ENCODE results near the gene TMC7. TPM values are rescaled to one million over a fixed set of nuclear protein-coding genes. Genes with fewer than 3 reads are reported as not detected.
"Not testable (repeated sequence)": the region's sequence is repeated elsewhere in the genome, so short reads cannot be mapped to it uniquely, and the experiment has no call there.

Gene TMC7
- 1.3 and 1.9 TPM in 2 replicates for total RNA-seq (2014; rRNA removed; shearing (Covaris generic))

DNA sequence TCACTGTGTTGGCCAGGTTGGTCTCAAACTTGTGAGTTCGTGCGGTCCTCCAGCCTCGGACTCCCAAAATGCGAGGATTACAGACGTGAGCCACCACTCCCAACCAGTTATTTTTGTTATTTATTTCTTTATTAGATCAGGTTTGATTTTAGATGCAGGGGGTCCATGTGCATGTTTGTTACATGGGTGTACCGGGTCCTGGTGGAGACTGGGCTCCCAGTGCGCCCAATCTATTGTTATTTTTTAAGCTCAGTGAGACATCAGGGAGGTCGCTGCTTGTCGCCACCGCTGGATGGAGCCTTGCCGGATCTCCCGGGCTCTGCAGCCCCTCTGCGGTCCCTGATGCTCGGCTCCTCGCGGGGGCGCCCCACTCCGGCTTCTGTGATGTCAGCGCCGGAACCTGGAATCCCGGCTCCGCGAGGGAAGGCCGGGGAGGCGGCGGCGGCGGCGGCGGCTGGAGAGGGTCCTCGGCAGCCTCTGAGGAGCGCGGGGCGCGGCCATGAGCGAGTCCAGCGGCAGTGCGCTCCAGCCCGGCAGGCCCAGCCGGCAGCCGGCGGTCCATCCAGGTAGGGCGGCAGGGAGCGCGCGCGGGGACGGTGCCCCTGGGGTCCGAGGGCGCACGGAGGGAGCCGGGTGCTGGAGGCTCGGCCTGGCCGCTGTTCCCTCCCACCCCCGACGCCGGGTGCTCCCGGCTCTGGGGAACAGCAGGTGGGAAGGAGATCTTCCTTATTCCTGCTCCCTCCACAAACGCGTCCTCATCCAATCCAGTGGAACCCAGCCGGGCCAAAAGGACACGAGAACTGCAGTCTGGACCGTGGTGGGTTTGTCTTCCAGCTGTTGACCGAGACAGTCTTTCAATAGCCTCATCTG is at the start of gene TMC7:
Gene TMC7, plus strand, starts transcription at position 370 of the 870 bp plus-strand sequence. Its CDS starts 130 bp downstream, at position 500.
- peak; percentile 93 for DNase-seq (ENCODE audit: low read depth)

DNA sequence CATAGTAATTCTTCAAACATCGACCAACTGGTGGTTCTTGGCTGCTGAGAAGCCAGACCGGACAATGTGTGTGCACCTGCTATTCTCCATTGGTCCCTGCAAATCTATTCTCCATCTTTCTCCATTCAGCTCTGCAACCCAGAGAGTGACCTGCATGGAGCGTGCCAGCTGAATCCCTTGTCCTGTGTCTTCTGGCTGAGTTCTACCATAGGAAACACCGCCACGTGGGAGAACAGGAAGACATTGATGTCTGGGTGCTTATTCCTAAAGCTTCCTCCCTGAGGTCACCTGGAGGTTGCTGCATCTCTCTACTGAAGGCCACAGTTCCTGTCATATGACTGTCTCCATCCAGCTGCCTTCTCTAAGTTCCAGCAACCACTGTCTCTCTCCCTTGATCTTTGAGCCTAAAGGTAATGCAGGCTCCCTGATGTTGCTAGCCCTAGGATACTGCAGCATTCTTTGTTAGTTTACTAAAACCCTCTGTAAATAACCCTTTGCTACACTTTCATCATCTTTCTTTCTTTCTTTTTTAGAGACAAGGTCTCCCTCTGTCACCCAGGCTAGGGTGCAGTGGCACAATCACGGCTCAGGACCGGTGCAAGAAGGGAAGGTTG is 46.9 kb upstream of the TMC7 start:
- no peak for DNase-seq (ENCODE audit: low read depth)

DNA sequence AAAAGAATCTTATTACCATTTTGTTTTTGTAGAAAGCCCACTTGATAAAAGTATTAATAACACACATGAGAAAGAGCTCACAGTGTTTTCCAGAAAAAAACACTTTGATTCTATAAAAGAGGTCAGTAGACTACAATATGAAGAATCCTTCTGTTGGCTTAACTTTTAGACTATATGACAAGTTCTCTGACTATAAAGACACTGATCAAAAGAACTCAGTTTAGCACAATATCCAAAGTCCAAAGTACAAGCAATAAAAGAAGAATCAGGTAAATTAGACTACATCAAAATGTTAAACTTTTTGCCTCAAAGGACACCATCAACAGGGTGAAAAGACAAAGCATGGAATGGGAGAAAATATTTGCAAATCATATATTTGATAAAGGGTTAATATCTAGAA is 46.3 kb upstream of the TMC7 start:
- no peak for DNase-seq (ENCODE audit: low read depth)

DNA sequence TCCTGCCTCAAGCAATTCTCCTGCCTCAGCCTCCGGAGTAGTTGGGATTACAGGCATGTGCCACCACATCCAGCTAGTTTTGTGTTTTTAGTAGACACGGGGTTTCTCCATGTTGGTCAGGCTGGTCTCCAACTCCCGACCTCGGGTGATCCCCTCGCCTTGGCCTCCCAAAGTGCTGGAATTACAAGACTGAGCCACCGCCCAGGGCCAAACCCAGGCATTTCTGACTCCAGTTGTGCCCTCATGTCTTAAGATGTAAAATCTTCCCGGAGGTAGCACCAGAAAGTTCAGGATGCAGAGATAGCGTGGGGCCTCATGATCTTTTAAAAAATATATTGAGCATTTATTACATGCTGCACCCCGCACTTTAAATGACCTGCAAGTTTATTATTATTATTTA is 44.7 kb upstream of the TMC7 start:
- DNase-seq (ENCODE audit: low read depth) = no peak

DNA sequence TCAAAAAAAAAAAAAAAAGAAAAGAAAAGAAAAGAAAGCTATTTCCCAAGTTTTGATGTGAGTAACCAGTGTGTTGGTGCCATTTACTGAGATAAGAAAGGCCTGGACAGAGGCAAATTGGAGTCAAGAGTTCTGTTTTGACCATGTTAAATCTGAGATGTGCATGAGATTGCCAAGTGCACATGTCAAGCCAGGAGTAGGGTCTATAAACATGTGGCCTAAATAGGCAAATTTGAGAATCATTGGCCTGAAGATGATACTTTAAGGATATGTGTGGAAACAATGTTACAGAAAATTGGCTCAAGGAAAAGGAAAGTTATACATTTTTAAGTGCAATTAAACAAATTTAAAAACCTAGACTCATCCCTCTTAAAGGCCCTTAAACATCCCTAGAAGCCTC is 42.3 kb upstream of the TMC7 start:
- DNase-seq (ENCODE audit: low read depth) = no peak

DNA sequence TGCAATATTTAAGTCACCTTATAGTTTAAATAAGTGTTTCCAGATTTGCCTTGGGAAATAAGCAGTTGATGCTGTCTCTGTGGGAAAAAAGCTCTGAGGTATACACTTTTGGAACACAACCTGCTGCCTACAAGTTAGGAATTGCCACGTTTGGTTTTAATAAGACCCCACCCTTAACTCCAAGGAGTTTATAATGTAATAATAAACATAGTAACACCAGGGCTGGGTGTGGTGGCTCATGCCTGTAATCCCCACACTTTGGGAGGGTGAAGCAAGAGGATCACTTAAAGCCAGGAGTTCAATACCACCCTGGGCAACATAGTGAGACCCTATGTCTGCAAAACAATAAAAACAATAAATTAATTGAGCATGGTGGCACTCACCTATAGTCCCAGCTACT is 41.7 kb upstream of the TMC7 start:
- DNase-seq (ENCODE audit: low read depth) = no peak

DNA sequence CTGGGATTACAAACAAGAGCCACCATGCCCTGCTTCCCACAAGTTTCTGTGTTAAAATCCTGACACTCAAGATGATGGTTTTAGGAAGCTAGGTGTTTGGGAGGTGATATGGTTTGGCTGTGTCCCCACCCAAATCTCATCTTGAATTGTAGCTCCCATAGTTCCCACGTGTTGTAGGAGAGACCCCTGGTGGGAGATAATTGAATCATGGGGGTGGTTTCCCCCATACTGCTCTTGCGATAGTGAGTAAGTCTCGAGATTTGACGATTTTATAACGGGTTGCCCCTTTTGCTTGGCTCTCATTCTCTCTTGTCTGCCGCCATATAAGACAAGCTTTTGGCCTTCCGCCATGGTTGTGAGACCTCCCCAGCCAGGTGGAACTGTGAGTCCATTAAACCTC is 40.3 kb upstream of the TMC7 start:
- no peak for DNase-seq (ENCODE audit: low read depth)

DNA sequence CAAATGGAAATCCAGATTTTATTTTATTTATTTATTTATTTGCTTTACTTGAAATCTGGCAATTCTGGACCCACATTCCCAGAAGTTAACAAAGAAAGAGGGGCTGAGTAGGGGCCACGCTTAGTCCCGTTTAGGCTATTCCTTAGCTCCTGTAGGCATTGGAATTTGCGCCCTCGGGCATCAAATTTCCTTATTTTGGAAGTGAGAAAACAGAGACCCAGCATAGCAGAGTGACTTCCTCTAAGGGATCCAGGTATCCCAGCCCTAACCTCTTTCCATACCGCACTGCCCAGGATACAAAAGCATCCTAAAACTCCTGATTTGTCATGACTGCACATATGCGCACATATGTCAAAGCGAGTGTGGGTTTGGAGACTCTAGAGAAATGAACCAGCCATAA is 38.5 kb upstream of the TMC7 start:
- no peak for DNase-seq (ENCODE audit: low read depth)

DNA sequence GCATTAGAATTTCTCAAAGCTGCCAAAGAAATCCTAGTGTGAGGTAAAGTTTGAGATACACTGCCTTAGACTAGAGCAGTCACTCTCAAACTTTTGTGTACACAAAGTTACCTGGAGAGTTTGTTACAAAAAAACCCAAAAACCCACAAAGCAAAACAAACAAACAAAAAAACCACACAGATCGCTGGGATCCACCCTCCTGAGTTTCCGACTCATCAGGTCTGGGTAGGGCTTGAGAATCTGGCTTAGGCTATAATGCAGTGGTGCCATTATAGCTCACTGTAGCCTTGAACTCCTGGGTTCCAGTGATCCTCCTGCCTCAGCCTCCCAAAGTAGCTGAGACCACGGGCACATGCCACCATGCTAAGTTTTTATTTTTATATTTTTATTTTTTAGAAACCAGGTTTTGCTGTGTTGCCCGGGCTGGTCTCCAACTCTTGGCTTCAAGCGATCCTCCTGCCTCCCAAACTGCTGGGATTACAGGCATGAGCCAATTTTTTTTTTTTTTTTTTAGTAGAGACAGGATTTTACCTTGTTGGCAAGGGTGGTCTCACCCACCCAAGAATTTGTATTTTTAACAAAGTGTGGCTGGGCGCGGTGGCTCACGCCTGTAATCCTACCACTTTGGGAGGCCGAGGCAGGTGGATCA is 35.2 kb upstream of the TMC7 start:
- no peak for DNase-seq (ENCODE audit: low read depth)

DNA sequence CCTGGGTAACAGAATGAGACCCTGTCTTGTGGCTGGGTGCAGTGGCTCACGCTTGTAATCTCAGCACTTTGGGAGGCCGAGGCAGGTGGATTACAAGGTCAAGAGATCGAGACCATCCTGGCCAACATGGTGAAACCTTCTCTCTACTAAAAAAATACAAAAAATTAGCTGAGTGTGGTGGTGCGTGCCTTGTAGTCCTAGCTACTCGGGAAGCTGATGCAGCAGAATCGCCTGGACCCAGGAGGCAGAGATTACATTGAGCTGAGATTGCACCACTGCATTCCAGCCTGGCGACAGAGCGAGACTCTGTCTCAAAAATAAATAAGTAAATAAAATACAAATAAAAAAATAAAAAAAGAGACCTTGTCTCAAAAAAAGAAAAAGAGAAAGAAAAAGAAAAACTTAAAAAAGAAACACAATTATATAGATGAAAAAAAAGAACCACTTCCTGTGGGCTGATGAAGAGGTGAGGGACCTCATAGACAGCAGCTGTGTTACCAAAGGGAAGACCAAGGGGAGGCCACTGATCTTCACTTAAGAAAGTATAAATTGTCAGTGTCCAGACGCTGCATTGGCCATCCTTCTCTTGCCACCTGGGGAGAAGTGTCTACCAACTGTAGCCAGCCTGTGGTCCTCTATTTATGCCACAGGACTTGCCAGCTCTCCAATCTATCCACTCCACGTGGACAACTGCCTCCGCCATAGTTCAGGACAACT is 33.1 kb upstream of the TMC7 start:
- DNase-seq (ENCODE audit: low read depth) = no peak

DNA sequence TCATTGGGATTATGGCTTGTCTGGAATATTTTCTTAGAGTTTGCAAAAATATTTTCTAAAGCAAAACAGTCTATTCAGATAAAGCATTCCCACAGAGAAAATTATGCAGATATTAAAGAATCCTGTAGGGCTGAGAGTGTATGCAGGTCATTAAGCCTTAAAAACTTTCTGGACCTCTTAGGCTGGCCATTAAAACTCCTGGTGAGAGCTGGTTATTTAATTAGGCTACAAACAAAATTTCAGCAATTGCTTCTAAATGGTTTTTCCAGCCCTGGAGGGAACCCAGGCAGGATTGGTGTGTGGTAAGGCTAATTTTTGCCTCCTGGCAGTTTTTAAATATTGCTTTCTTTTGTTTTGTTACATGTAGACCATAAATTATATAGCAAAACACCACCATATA is 30.2 kb upstream of the TMC7 start:
- DNase-seq (ENCODE audit: low read depth) = no peak

DNA sequence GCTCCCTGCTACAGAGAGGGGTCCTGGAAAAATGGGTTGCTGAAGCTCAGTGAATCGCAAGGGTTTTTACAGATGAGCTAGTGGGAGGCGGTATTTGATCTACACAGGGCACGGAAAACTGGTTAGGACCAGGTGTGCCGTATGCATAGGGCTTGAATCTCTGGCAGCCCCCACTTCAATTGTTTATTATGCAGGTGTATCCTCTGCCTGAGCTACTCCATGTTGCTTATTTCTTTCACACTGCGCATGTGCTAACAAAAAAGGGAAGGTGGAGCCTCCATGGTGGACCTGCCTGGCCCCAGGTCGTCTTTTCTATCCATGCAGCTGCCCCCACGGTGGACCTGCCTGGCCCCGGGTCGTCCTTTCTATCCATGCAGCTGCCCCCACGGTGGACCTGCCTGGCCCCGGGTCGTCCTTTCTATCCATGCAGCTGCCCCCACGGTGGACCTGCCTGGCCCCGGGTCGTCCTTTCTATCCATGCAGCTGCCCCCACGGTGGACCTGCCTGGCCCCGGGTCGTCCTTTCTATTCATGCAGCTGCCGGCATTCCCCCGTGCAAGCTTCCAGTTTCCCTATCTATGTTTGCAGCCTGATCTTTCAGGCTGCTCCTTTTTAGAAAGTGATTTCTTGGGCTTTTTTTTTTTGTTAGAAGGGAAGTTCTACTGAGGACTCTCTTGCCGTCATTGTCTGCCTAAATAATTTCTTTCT is 27.7 kb upstream of the TMC7 start:
- DNase-seq (ENCODE audit: low read depth) = peak; percentile 33

DNA sequence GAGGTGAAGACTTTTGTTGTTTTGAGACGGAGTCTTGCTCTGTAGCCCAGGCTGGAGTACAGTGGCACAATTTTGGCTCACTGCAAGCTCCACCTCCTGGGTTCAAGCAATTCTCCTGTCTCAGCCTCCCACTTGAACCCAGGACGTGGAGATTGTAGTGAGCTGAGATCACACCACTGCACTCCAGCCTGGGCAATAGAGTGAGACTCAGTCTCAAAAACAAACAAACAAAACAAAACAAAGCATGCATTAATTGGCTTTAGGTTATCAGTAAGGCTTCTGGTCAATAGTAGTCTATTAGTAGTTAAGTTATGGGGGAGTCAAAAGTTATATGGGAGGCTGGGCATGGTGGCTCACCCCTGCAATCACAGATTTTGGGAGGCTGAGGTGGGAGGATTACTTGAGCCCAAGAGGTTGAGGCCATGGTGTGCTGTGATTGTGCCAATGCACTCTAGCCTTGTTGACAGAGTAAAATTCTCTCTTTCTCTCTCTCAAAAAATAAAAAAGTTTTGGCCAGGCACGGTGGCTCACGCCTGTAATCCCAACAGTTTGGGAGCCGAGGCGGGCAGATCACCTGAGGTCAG is 27.0 kb upstream of the TMC7 start:
- not testable (repeated sequence) for DNase-seq (ENCODE audit: low read depth)

DNA sequence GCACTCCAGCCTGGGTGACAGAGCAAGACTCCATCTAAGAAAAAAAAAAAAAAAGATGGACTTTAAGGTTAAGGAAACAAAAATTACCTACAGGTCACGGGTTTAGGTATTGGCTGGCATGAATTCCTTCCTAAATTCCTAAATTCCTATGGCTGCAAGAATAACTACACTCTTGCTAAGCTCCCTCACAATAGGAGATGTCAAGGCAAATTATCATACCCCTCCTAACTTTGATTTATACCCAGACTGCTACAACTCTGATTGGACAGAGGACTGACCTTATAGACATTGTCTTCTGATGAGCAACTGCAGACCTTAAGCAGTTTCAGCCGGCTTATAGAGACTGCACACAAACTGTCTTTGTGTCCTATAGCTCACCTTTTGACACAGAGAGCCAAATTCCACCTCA is 25.1 kb upstream of the TMC7 start:
- DNase-seq (ENCODE audit: low read depth) = no peak

DNA sequence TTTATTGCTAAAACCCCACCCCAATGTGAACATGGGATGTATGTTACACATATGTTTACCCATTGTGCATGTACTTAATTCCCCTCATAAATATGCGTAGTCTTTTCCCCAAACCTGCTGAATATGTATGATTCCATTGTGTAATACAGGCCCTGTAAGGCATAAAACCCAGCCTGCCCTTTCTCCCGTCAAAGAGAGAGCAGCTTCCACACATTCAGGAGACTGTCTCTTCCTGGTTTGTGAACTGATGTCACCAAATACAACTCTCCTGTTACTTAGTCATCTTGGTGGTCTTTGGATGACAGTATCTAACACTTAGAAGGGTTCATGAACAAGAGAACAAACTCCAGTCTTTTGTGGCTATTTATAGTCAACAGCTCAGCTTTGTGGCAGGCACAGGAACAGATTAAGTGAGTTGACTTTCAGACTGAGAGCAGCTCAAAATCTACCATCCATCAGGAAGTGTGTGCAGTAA is 24.7 kb upstream of the TMC7 start:
- no peak for DNase-seq (ENCODE audit: low read depth)

DNA sequence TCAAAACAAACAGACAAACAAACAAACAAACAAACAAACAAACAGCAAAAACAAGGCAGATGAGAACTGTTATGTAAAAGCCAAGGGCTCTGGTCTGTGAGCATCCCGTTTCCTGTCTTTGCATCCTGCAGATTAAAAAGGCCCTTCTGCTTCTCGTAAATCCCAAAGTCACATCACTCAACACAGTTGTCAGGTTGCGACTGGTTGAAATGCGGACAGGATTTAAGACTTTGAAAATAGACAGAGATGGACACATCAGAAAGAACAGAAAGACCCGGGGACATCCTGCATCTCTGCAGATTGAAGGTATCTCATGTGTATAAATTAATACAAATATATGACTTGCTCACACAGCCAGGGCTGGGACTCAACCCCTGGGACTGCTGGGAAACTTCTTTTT is 18.2 kb upstream of the TMC7 start:
- no peak for DNase-seq (ENCODE audit: low read depth)

DNA sequence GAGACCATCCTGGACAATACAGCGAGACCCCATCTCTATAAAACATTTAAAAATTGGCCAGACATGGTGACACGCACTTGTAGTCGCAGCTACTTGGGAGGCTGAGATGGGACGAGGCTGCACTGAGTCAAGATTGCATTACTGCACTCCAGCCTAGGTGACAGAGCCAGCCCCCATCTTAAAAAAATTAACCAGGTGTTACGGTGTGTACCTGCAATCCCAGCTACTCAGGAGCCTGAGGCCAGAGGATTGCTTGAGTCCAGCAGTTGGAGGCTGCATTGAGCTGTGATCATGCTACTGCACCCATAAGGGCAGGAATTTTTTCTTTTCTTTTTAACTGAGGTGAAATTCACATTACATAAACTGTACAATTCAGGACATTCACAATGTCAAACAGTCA is 16.9 kb upstream of the TMC7 start:
- no peak for DNase-seq (ENCODE audit: low read depth)

DNA sequence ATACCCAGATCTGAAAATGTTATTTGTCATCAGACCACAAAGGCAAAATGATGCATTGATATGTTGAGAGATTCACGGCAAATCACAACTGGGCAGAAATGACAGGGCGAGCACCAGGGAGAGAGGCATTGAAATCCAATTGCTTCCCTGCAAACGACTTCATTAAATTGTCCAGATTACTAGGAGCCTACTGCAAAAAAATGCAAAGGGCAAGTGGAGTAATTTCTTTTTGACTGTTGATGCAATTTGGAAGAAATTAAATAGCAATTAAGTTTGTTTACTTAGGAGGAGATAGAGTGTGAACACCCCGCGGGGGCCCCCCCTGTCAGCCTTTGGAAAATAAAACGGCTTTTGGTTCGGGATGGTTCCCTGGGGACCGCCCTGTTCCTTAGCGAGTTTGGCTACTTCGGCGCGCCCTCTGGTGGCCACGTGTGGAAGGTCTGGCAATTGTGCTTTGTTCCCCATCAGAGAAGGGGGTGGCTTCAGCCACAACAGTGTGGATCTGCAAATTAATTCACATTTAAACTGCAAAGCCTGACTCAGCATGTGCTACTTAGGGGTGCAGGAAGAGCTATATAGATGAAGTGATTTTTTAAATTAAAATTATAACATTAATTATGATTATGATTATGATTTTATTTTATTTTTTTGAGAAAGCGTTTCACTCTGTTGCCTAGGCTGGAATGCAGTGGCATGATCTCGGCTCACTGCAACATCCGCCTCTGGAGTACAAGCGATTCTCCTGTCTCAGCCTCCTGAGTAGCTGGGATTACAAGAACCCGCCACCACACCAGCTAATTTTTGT is 14.5 kb upstream of the TMC7 start:
- peak; percentile 81 for DNase-seq (ENCODE audit: low read depth)

DNA sequence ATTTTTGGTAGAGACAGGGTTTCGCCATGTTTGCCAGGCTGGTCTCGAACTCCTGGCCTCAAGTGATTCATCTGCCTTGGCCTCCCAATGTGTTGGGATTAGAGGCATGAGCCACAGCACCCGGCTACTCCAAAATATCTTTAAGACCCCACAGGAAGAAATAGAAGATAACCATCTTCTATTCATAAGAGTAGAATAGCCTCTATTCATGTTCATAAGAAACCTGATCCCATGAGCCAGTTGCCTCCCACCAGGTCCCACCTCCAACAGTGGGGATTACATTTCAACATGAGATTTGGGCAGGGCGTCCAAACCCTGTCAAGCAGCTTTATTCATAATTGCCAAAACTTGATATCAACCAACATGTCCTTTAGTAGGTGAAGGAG is 13.9 kb upstream of the TMC7 start:
- no peak for DNase-seq (ENCODE audit: low read depth)

DNA sequence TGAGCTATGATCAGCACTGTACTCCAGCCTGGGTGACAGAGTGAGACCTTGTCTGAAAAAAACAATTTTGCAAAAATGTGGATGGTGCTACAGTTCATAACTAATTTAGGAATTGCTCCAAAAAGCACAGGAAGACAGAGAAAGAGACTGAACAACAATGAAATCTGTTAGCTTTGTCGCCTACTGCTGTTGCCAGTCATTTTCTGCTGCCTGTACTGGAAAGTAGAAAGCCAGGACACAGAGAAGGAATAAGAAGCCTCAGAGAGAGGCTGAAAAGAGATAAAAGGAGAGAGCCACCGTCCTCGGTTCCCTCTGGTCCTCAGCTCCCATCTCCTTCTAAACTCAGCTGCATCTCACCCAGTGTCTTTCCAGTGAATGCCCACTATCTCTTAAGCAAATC is 8.6 kb upstream of the TMC7 start:
- DNase-seq (ENCODE audit: low read depth) = no peak
